Immature natural killer cell (primary cell): ENCODE measurements around the gene FUZ. TPM values are rescaled to one million over a fixed set of nuclear protein-coding genes. Genes with fewer than 3 reads are reported as not detected.
"Not testable (repeated sequence)": the region's sequence is repeated elsewhere in the genome, so short reads cannot be mapped to it uniquely, and the experiment has no call there.

Experiments used
- DNase-seq, 3 donors: peaks; one replicate each; pipeline ENCODE4 v3.0.0; 2022; ENCODE audit warnings: mixed read lengths in 1 of 3
- H3K27ac Mint-ChIP-seq, 6 donors: one replicate each; pipeline ENCODE4 v1.8.0; 2020; ENCODE audit warnings: mixed read lengths in 6 of 6, mild to moderate bottlenecking in 5 of 6, inconsistent platforms in 4 of 6, moderate library complexity in 3 of 6
- H3K27me3 Mint-ChIP-seq, 3 donors: one replicate each; pipeline ENCODE4 v1.8.0; 2020 to 2021; ENCODE audit warnings: low read depth in 3 of 3, mild to moderate bottlenecking in 3 of 3, mixed read lengths in 3 of 3, moderate library complexity in 3 of 3, inconsistent platforms in 1 of 3
- H3K36me3 Mint-ChIP-seq, 3 donors: one replicate each; pipeline ENCODE4 v1.8.0; 2020; ENCODE audit warnings: mixed read lengths in 3 of 3, inconsistent platforms in 2 of 3, mild to moderate bottlenecking in 2 of 3
- H3K4me1 Mint-ChIP-seq, 2 donors: one replicate each; pipeline ENCODE4 v1.8.0; 2020; ENCODE audit warnings: inconsistent platforms in 2 of 2, mild to moderate bottlenecking in 2 of 2, mixed read lengths in 2 of 2, moderate library complexity in 1 of 2
- H3K4me3 Mint-ChIP-seq, 5 donors: one replicate each; pipeline ENCODE4 v1.8.0; 2020; ENCODE audit warnings: mild to moderate bottlenecking in 5 of 5, mixed read lengths in 5 of 5, inconsistent platforms in 3 of 5, moderate library complexity in 3 of 5
- H3K9me3 Mint-ChIP-seq, 6 donors: one replicate each; pipeline ENCODE4 v1.8.0; 2020; ENCODE audit warnings: mild to moderate bottlenecking in 6 of 6, mixed read lengths in 6 of 6, inconsistent platforms in 4 of 6, moderate library complexity in 3 of 6
- polyA plus RNA-seq, 3 donors: library from polyadenylated mRNA; unstranded; fragments of 300-500 nt; fragmentation: Illumina TruSeq; gene quantifications; one replicate each; pipeline ENCODE4 v1.2.3, GENCODE V29; 2021

FUZ gene
- polyA plus RNA-seq, 3 donors from 2014 or later, result 7.3 to 12.0 (median 8.2) TPM

GRCh38 chr19:49835562-49835961 is 22.5 kb upstream of the FUZ start:
- no peak overlapping the region for H3K4me3 Mint-ChIP-seq

GRCh38 chr19:49833599-49833998 is 20.5 kb upstream of the FUZ start:
- Mint-ChIP-seq H3K27ac (no peak overlapping the region), H3K4me1 (peaks cover 12 to 13% of the 10 kb centered on the region in 2 donors), H3K4me3 (no peak overlapping the region), H3K27me3 (peaks cover 0 to 2% (median 2%) of the 10 kb centered on the region in 3 donors), H3K9me3 (no peaks in the 10 kb centered on the region), H3K36me3 (peaks cover 20 to 32% (median 28%) of the 10 kb centered on the region in 3 donors)
- DNase-seq, result no peak

More at GRCh38 chr19:49835562-49835961, 22.5 kb upstream of the FUZ start:
- Mint-ChIP-seq H3K27ac (no peak overlapping the region), H3K36me3 (peaks cover 25 to 38% (median 35%) of the 10 kb centered on the region in 3 donors), H3K27me3 (peaks cover 0 to 2% (median 2%) of the 10 kb centered on the region in 3 donors), H3K4me1 (peaks cover 12 to 16% of the 10 kb centered on the region in 2 donors), H3K9me3 (no peaks in the 10 kb centered on the region)
- DNase-seq, result no peak

- Mint-ChIP-seq H3K27ac (peak overlapping the region in 2 of 6 donors; percentile 8 to 34), H3K36me3 (peaks cover 15 to 27% (median 20%) of the 10 kb centered on the region in 3 donors), H3K9me3 (no peaks in the 10 kb centered on the region), H3K4me3 (no peak overlapping the region), H3K27me3 (peaks cover 0 to 2% (median 0%) of the 10 kb centered on the region in 3 donors), H3K4me1 (peaks cover 6 to 7% of the 10 kb centered on the region in 2 donors)
- DNase-seq, result no peak
Measured at GRCh38 chr19:49832556-49832955, 19.5 kb upstream of the FUZ start.

- H3K4me3 Mint-ChIP-seq, result no peak overlapping the region
- H3K27me3 Mint-ChIP-seq, result peaks cover 0 to 2% (median 0%) of the 10 kb centered on the region in 3 donors
- H3K36me3 Mint-ChIP-seq, result peaks cover 12 to 23% (median 13%) of the 10 kb centered on the region in 3 donors
- H3K27ac Mint-ChIP-seq, result no peak overlapping the region
- H3K4me1 Mint-ChIP-seq, result peaks cover 0 to under 1% of the 10 kb centered on the region in 2 donors
- no peaks in the 10 kb centered on the region for H3K9me3 Mint-ChIP-seq
- DNase-seq, result no peak
Measured at GRCh38 chr19:49831592-49831991, 18.5 kb upstream of the FUZ start.

GRCh38 chr19:49830766-49831165 is 17.7 kb upstream of the FUZ start:
- H3K4me3 Mint-ChIP-seq, result no peak overlapping the region

GRCh38 chr19:49829721-49830120 is 16.6 kb upstream of the FUZ start:
- Mint-ChIP-seq H3K9me3 (no peaks in the 10 kb centered on the region), H3K4me3 (no peak overlapping the region), H3K27ac (no peak overlapping the region), H3K4me1 (peaks cover 0 to 2% of the 10 kb centered on the region in 2 donors), H3K27me3 (peaks cover 0 to 2% (median 0%) of the 10 kb centered on the region in 3 donors), H3K36me3 (peaks cover 11 to 17% (median 11%) of the 10 kb centered on the region in 3 donors)
- no peak for DNase-seq

More at GRCh38 chr19:49830766-49831165, 17.7 kb upstream of the FUZ start:
- Mint-ChIP-seq H3K27ac (no peak overlapping the region), H3K27me3 (peaks cover 0 to 2% (median 0%) of the 10 kb centered on the region in 3 donors), H3K36me3 (peaks cover 12 to 23% (median 13%) of the 10 kb centered on the region in 3 donors), H3K9me3 (no peaks in the 10 kb centered on the region), H3K4me1 (peaks cover 0 to 2% of the 10 kb centered on the region in 2 donors)
- DNase-seq, result no peak

- DNase-seq, result no peak
- Mint-ChIP-seq H3K4me1 (peaks cover 0 to 2% of the 10 kb centered on the region in 2 donors), H3K4me3 (no peak overlapping the region), H3K27ac (no peak overlapping the region), H3K27me3 (peaks cover 0 to 2% (median 0%) of the 10 kb centered on the region in 3 donors), H3K36me3 (peaks cover 8 to 15% (median 9%) of the 10 kb centered on the region in 3 donors), H3K9me3 (no peaks in the 10 kb centered on the region)
Measured at GRCh38 chr19:49829200-49829599, 16.1 kb upstream of the FUZ start.

GRCh38 chr19:49827034-49827433 is 13.9 kb upstream of the FUZ start:
- Mint-ChIP-seq H3K27me3 (peaks cover 0 to 2% (median 0%) of the 10 kb centered on the region in 3 donors), H3K36me3 (peaks cover 0 to 4% (median 0%) of the 10 kb centered on the region in 3 donors), H3K27ac (peak overlapping the region in 1 of 6 donors; percentile 17), H3K4me3 (no peak overlapping the region), H3K4me1 (peaks cover 0 to 2% of the 10 kb centered on the region in 2 donors), H3K9me3 (no peaks in the 10 kb centered on the region)
- no peak for DNase-seq

GRCh38 chr19:49824662-49825061 is 11.6 kb upstream of the FUZ start:
- Mint-ChIP-seq H3K4me1 (peaks cover 5 to 6% of the 10 kb centered on the region in 2 donors), H3K27ac (no peak overlapping the region), H3K4me3 (no peak overlapping the region), H3K27me3 (no peaks in the 10 kb centered on the region), H3K36me3 (peaks cover 0 to 4% (median 4%) of the 10 kb centered on the region in 3 donors), H3K9me3 (no peaks in the 10 kb centered on the region)
- DNase-seq, result no peak

GRCh38 chr19:49823472-49823871 is 10.4 kb upstream of the FUZ start:
- H3K36me3 Mint-ChIP-seq, result peaks cover 0 to 4% (median 4%) of the 10 kb centered on the region in 3 donors
- no peak for DNase-seq
- H3K4me1 Mint-ChIP-seq, result peaks cover 15 to 17% of the 10 kb centered on the region in 2 donors
- H3K27ac Mint-ChIP-seq, result peak overlapping the region in 2 of 6 donors; percentile 3 to 30
- no peaks in the 10 kb centered on the region for H3K9me3 Mint-ChIP-seq
- H3K27me3 Mint-ChIP-seq, result peaks cover 2 to 5% (median 3%) of the 10 kb centered on the region in 3 donors
- H3K4me3 Mint-ChIP-seq, result no peak overlapping the region

GRCh38 chr19:49820125-49820524 is 7.0 kb upstream of the FUZ start:
- H3K27me3 Mint-ChIP-seq, result peaks cover 14 to 20% (median 16%) of the 10 kb centered on the region in 3 donors
- H3K4me3 Mint-ChIP-seq, result peak overlapping the region in 4 of 5 donors; percentile 33 to 99 (median 79)
- peaks cover 23 to 33% of the 10 kb centered on the region in 2 donors for H3K4me1 Mint-ChIP-seq
- H3K9me3 Mint-ChIP-seq, result no peaks in the 10 kb centered on the region
- no peak for DNase-seq
- peak overlapping the region in 1 of 6 donors; percentile 81 for H3K27ac Mint-ChIP-seq
- peaks cover 0 to 4% (median 4%) of the 10 kb centered on the region in 3 donors for H3K36me3 Mint-ChIP-seq

- H3K36me3 Mint-ChIP-seq, H3K9me3 Mint-ChIP-seq, DNase-seq: not testable (repeated sequence)
- H3K27me3 Mint-ChIP-seq, result peaks cover 14 to 20% (median 16%) of the 10 kb centered on the region in 3 donors
- H3K4me1 Mint-ChIP-seq, result peaks cover 24 to 35% of the 10 kb centered on the region in 2 donors
- H3K27ac Mint-ChIP-seq, result peak overlapping the region; percentile 83 to 100 (median 94)
- H3K4me3 Mint-ChIP-seq, result peak overlapping the region; percentile 96 to 99 (median 98)
Measured at GRCh38 chr19:49819452-49820115, 6.5 kb upstream of the FUZ start.

GRCh38 chr19:49818649-49819370 is 5.7 kb upstream of the FUZ start:
- Mint-ChIP-seq H3K4me1 (peaks cover 29 to 43% of the 10 kb centered on the region in 2 donors), H3K9me3 (no peaks in the 10 kb centered on the region), H3K4me3 (peak overlapping the region; percentile 96 to 99 (median 98)), H3K27ac (peak overlapping the region; percentile 91 to 100 (median 100)), H3K27me3 (peaks cover 14 to 23% (median 16%) of the 10 kb centered on the region in 3 donors), H3K36me3 (peaks cover 0 to 4% (median 4%) of the 10 kb centered on the region in 3 donors)
- DNase-seq, result no peak
